Endodermal cell (in vitro differentiated cells): ENCODE results near the gene GJD2. TPM values are rescaled to one million over a fixed set of nuclear protein-coding genes. Genes with fewer than 3 reads are reported as not detected.
A peak's percentile ranks its signal among the peaks of the same experiment; 100 is the strongest.

Experiments used
- DNase-seq: peaks from one replicate; pipeline ENCODE4 v3.0.0-alpha.2; 2017
- H3K27ac ChIP-seq: 2 replicates; pipeline ENCODE4 v1.5.1; 2013; ENCODE audit warnings: mild to moderate bottlenecking, low read depth, low read length, moderate library complexity
- H3K27me3 ChIP-seq: 2 replicates; pipeline ENCODE4 v1.6.1; 2013; ENCODE audit warnings: mild to moderate bottlenecking, low read length, moderate library complexity; ENCODE audit not compliant: insufficient read depth, control insufficient read depth, poor library complexity, severe bottlenecking
- H3K36me3 ChIP-seq: 2 replicates; pipeline ENCODE4 v1.7.0; 2013; ENCODE audit warnings: mild to moderate bottlenecking, low read length, moderate library complexity; ENCODE audit not compliant: control insufficient read depth, insufficient read depth
- H3K4me1 ChIP-seq: one replicate; pipeline ENCODE4 v1.7.0; 2013; ENCODE audit warnings: low read length; ENCODE audit not compliant: control insufficient read depth, insufficient read depth
- H3K4me3 ChIP-seq: 2 replicates; pipeline ENCODE4 v1.5.1; 2013; ENCODE audit warnings: mild to moderate bottlenecking, low read length, moderate library complexity
- H3K9ac ChIP-seq: 2 replicates; pipeline ENCODE4 v1.6.1; 2013; ENCODE audit warnings: mild to moderate bottlenecking, low read length, moderate library complexity; ENCODE audit not compliant: poor library complexity, severe bottlenecking; ENCODE audit errors: extremely low read depth
- H3K9me3 ChIP-seq: 2 replicates; pipeline ENCODE4 v1.6.1; 2013; ENCODE audit warnings: mild to moderate bottlenecking, low read length, moderate library complexity; ENCODE audit not compliant: control insufficient read depth
- H3K27ac Mint-ChIP-seq: 2 replicates; pipeline ENCODE4 v1.8.0; 2020; ENCODE audit warnings: mixed read lengths
- H3K27me3 Mint-ChIP-seq: 2 replicates; pipeline ENCODE4 v1.8.0; 2021; ENCODE audit warnings: mild to moderate bottlenecking, mixed read lengths; ENCODE audit not compliant: insufficient read depth
- H3K36me3 Mint-ChIP-seq: 2 replicates; pipeline ENCODE4 v1.8.0; 2020; ENCODE audit warnings: low read depth, mixed read lengths
- H3K4me1 Mint-ChIP-seq: 2 replicates; pipeline ENCODE4 v1.8.0; 2020; ENCODE audit warnings: mixed read lengths
- H3K4me3 Mint-ChIP-seq: 2 replicates; pipeline ENCODE4 v1.8.0; 2020; ENCODE audit warnings: mild to moderate bottlenecking, moderate library complexity, mixed read lengths
- H3K9me3 Mint-ChIP-seq: 2 replicates; pipeline ENCODE4 v1.8.0; 2020; ENCODE audit warnings: mild to moderate bottlenecking, mixed read lengths
- WGBS, 2 experiments: methylation state at CpG; one replicate each; pipeline versions ENCODE4 v1.1.5 to v1.1.7; 2013; ENCODE audit warnings: missing lambda C conversion rate in 2 of 2, mixed read lengths in 1 of 2; ENCODE audit not compliant: insufficient coverage in 1 of 2, insufficient read length in 1 of 2; 5-methylcytosine and 5-hydroxymethylcytosine counted together
- total RNA-seq, 2 donors: library from RNA; stranded (reverse); fragmentation: NEBNext Ultra II Directional in 1 of 2; extraction: Animal tissue kit (Norgen Biotek cat#: 25700) in 1 of 2; gene quantifications; 2 replicates in 1 of 2; 3 replicates in 1 of 2; pipeline ENCODE4 v1.2.1, GENCODE V29; 2021
- TF ChIP-seq, protein P1 (sequence below): fragments of 200-600 bp; sonication (generic); conservative IDR thresholded peaks from 2 replicates; pipeline ENCODE4 v1.5.0; 2021; ENCODE audit warnings: antibody characterized with exemption, mild to moderate bottlenecking

GJD2 gene
- total RNA-seq, 2 donors from 2014 or later: not detected

GRCh38 chr15:34776606-34777105, 21.9 kb upstream of the GJD2 start:
- H3K27ac ChIP-seq: no peak overlapping the region
- H3K9ac ChIP-seq: no peak overlapping the region
- TF ChIP-seq, protein P1, sequence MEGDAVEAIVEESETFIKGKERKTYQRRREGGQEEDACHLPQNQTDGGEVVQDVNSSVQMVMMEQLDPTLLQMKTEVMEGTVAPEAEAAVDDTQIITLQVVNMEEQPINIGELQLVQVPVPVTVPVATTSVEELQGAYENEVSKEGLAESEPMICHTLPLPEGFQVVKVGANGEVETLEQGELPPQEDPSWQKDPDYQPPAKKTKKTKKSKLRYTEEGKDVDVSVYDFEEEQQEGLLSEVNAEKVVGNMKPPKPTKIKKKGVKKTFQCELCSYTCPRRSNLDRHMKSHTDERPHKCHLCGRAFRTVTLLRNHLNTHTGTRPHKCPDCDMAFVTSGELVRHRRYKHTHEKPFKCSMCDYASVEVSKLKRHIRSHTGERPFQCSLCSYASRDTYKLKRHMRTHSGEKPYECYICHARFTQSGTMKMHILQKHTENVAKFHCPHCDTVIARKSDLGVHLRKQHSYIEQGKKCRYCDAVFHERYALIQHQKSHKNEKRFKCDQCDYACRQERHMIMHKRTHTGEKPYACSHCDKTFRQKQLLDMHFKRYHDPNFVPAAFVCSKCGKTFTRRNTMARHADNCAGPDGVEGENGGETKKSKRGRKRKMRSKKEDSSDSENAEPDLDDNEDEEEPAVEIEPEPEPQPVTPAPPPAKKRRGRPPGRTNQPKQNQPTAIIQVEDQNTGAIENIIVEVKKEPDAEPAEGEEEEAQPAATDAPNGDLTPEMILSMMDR: no peak
- no peaks in the 10 kb centered on the region for H3K36me3 Mint-ChIP-seq
- H3K27me3 ChIP-seq: no peaks in the 10 kb centered on the region
- no peak overlapping the region for H3K4me3 ChIP-seq
- no peaks in the 10 kb centered on the region for H3K9me3 ChIP-seq
- 88 to 100% methylated on average over 1 of the region's 2 CpGs for WGBS, 2 experiments
- H3K36me3 ChIP-seq: no peaks in the 10 kb centered on the region
- no peaks in the 10 kb centered on the region for H3K4me1 ChIP-seq
- no peak overlapping the region for H3K4me3 Mint-ChIP-seq
- H3K9me3 Mint-ChIP-seq: peaks cover 12% of the 10 kb centered on the region
- H3K27ac Mint-ChIP-seq: no peak overlapping the region
- no peaks in the 10 kb centered on the region for H3K27me3 Mint-ChIP-seq
- no peaks in the 10 kb centered on the region for H3K4me1 Mint-ChIP-seq
- no peak for DNase-seq

GRCh38 chr15:34773917-34774316, 19.1 kb upstream of the GJD2 start:
- no peaks in the 10 kb centered on the region for H3K27me3 Mint-ChIP-seq
- H3K4me1 ChIP-seq: no peaks in the 10 kb centered on the region
- 0 to 52% methylated on average over 1 to 2 of the region's 2 CpGs for WGBS, 2 experiments
- no peak for DNase-seq
- H3K36me3 Mint-ChIP-seq: no peaks in the 10 kb centered on the region
- H3K9ac ChIP-seq: no peak overlapping the region
- H3K4me3 ChIP-seq: no peak overlapping the region
- no peaks in the 10 kb centered on the region for H3K9me3 Mint-ChIP-seq
- no peaks in the 10 kb centered on the region for H3K27me3 ChIP-seq
- no peak overlapping the region for H3K27ac Mint-ChIP-seq
- H3K4me3 Mint-ChIP-seq: no peak overlapping the region
- no peaks in the 10 kb centered on the region for H3K36me3 ChIP-seq
- no peak overlapping the region for H3K27ac ChIP-seq
- no peaks in the 10 kb centered on the region for H3K4me1 Mint-ChIP-seq
- H3K9me3 ChIP-seq: no peaks in the 10 kb centered on the region
- TF ChIP-seq, protein P1: peak; percentile 23

DNA sequence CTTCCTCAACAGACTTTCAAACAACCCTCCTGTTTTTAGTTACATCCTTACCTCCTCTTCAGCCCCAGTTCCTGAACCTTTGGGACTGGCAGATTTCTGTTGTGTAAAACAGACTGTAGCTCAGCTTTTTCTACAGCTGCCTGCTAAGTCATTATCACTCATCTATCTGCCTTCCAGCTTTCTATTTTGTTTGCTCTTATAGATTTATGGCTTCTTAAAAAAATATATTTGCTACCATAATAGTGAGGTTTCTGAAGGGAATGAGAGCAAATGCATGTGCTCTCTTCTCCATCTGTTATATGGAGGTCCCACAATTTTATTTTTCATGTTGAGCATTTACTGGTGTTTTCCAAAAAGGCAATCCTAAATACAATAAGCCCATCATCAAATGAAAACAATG, 18.2 kb upstream of the GJD2 start:
- no peaks in the 10 kb centered on the region for H3K4me1 ChIP-seq
- TF ChIP-seq, protein P1: no peak
- H3K27me3 Mint-ChIP-seq: no peaks in the 10 kb centered on the region
- no peak overlapping the region for H3K9ac ChIP-seq
- no peaks in the 10 kb centered on the region for H3K36me3 Mint-ChIP-seq
- no peaks in the 10 kb centered on the region for H3K4me1 Mint-ChIP-seq
- no peaks in the 10 kb centered on the region for H3K36me3 ChIP-seq
- no peaks in the 10 kb centered on the region for H3K27me3 ChIP-seq
- no peak overlapping the region for H3K4me3 ChIP-seq
- H3K9me3 ChIP-seq: no peaks in the 10 kb centered on the region
- H3K4me3 Mint-ChIP-seq: no peak overlapping the region
- DNase-seq: no peak
- H3K9me3 Mint-ChIP-seq: no peaks in the 10 kb centered on the region
- H3K27ac Mint-ChIP-seq: no peak overlapping the region
- no peak overlapping the region for H3K27ac ChIP-seq
